ENCODE results near the gene TRIM5.

The TRIM5 gene

GRCh38 chr11:5621580-5621979, 63.3 kb downstream of the TRIM5 start:
- no peak for FAIRE-seq

GRCh38 chr11:5620651-5621521, 64.0 kb downstream of the TRIM5 start:
- FAIRE-seq = no peak

GRCh38 chr11:5618807-5619206, 66.1 kb downstream of the TRIM5 start:
- no peak for FAIRE-seq

Data from A204.1 (cell line).